ENCODE measurements around the gene F11. TPM values are rescaled to one million over a fixed set of nuclear protein-coding genes. Genes with fewer than 3 reads are reported as not detected.

F11 gene
- total RNA-seq, 2 donors from 2014 or later, result 18.4 to 53.1 TPM

DNA sequence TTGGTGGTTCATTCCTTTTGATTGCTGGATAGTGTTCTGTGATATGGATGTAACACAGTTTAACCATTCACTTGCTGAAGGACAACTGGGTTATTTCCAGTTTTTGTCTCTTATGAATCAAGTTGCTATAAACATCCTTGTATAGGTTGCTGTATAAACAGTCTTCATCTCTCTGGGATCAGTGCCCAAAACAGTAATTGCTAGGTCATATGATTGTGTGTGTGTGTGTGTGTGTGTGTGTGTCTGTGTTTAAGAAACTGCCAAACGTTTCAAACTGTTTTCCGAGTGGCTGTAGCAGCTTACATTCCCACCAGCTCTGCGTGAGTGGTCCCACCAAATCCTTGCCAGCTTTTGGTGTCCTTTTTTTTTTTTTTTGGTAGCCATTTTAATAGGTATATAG, 60.4 kb downstream of the F11 start:
- Histone ChIP-seq H3K27ac (no peak overlapping the region), H3K4me1 (no peaks in the 10 kb centered on the region), H3K4me3 (no peak overlapping the region), H3K27me3 (no peaks in the 10 kb centered on the region), H3K36me3 (replicated peaks in 1 of 2; ENCODE audit: insufficient read depth in 1 of 2, low read depth in 2 of 2) (no peaks in the 10 kb centered on the region), H3K9me3 (no peaks in the 10 kb centered on the region)
- no peak for TF ChIP-seq POLR2A (IDR thresholded peaks at IDR 0.05)
- TF ChIP-seq, protein P1, sequence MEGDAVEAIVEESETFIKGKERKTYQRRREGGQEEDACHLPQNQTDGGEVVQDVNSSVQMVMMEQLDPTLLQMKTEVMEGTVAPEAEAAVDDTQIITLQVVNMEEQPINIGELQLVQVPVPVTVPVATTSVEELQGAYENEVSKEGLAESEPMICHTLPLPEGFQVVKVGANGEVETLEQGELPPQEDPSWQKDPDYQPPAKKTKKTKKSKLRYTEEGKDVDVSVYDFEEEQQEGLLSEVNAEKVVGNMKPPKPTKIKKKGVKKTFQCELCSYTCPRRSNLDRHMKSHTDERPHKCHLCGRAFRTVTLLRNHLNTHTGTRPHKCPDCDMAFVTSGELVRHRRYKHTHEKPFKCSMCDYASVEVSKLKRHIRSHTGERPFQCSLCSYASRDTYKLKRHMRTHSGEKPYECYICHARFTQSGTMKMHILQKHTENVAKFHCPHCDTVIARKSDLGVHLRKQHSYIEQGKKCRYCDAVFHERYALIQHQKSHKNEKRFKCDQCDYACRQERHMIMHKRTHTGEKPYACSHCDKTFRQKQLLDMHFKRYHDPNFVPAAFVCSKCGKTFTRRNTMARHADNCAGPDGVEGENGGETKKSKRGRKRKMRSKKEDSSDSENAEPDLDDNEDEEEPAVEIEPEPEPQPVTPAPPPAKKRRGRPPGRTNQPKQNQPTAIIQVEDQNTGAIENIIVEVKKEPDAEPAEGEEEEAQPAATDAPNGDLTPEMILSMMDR (IDR thresholded peaks at IDR 0.05), result no peak
- DNase-seq (no peak), ATAC-seq (no peak)
- 58 to 62% methylated on average over 3 of the region's 3 CpGs for WGBS, 2 donors
- intact Hi-C loops (cut with DNase I), result no loop called here

DNA sequence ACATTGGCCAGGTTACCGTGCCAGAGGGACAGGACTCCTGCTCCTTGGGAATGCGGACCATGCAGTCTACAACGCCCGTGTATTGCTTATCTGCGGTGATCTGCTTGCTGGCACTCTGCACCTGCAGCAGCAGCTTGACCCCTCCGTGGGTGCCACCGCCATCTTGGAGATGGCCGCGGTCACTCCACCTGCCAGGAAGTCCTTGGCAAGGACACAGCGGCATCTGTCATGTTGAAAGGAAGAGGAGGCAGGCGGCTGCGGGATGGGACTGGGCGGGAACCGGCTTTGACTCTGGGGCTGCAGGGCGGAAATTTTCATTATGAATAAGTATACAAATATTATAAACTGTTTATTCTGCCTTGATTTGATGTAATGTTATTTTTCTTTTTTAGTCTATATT, 63.4 kb downstream of the F11 start:
- DNase-seq, result no peak

DNA sequence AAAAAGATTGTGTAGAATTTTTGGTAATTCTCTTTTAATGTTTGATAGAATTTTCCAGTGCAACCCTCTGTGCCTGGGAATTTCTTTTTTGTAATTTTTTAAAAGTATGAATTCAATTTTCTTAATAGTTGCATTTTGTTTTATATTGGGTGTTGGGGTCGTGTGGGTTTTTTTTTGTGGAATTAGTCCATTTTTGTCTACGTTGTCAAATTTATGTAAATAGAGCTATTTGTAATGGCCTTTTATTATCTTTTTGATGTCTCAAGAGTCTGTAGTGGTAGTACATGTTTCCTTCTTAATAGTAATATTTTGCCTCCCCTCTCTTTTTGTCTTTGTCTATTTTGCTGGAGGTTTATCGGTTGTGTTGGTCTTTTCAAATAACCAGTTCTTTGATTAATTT, 64.4 kb downstream of the F11 start:
- Histone ChIP-seq H3K9me3 (peaks cover 0 to 4% (median 0%) of the 10 kb centered on the region in 3 donors), H3K27me3 (no peaks in the 10 kb centered on the region), H3K36me3 (replicated peaks in 1 of 2; ENCODE audit: insufficient read depth in 1 of 2, low read depth in 2 of 2) (no peaks in the 10 kb centered on the region), H3K4me3 (no peak overlapping the region), H3K4me1 (no peaks in the 10 kb centered on the region), H3K27ac (no peak overlapping the region)
- DNase-seq (no peak), ATAC-seq (no peak)
- WGBS, 2 donors, result 74 to 89% methylated on average over 3 of the region's 3 CpGs
- intact Hi-C loops (cut with DNase I), result no loop called here
- TF ChIP-seq, protein P1 (IDR thresholded peaks at IDR 0.05), result no peak

More for the DNA sequence above, 63.4 kb downstream of the F11 start:
- H3K4me3 ChIP-seq, result no peak overlapping the region
- WGBS, 2 donors, result 94 to 96% methylated on average over 15 of the region's 15 CpGs
- intact Hi-C loops (cut with DNase I), result no loop called here
- no peaks in the 10 kb centered on the region for H3K36me3 ChIP-seq (replicated peaks in 1 of 2; ENCODE audit: insufficient read depth in 1 of 2, low read depth in 2 of 2)
- no peaks in the 10 kb centered on the region for H3K27me3 ChIP-seq
- peaks cover 0 to 4% (median 0%) of the 10 kb centered on the region in 3 donors for H3K9me3 ChIP-seq
- ATAC-seq, result no peak
- no peaks in the 10 kb centered on the region for H3K4me1 ChIP-seq
- no peak overlapping the region for H3K27ac ChIP-seq
- TF ChIP-seq, protein P1 (IDR thresholded peaks at IDR 0.05), result no peak
- no peak for TF ChIP-seq POLR2A (IDR thresholded peaks at IDR 0.05)

DNA sequence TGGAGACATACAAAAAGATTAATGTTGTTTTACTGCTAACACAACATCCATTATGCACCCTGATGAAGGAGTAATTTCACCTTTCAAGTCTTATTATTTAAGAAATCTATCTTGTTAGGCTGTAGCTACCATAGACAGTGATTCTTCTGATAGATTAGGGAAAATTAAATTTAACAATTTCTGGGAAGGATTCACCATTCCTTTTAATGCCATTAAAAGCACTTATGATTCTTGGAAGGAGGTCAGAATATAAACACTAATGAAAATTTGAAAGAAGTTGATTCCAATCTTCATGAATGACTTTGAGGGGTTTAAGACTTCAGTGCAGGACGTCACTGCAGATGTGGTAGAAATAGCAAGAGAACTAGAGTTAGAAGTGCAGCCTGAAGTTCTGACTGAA, 69.8 kb downstream of the F11 start:
- DNase-seq, result no peak
- H3K9me3 ChIP-seq, result peaks cover 0 to 4% (median 0%) of the 10 kb centered on the region in 3 donors
- H3K4me1 ChIP-seq, result no peaks in the 10 kb centered on the region
- intact Hi-C loops (cut with DNase I), result no loop called here
- no peak for ATAC-seq
- no peak overlapping the region for H3K27ac ChIP-seq
- H3K4me3 ChIP-seq, result no peak overlapping the region
- 36 to 59% methylated on average over 1 of the region's 1 CpG for WGBS, 2 donors
- H3K27me3 ChIP-seq, result no peaks in the 10 kb centered on the region
- H3K36me3 ChIP-seq (replicated peaks in 1 of 2; ENCODE audit: insufficient read depth in 1 of 2, low read depth in 2 of 2), result no peaks in the 10 kb centered on the region
- TF ChIP-seq, protein P1 (IDR thresholded peaks at IDR 0.05), result no peak
- TF ChIP-seq POLR2A (IDR thresholded peaks at IDR 0.05), result no peak

Other genes starting within 250 kb of the F11 start
- 1 to 10 TPM; 2.6 to 4.2 TPM for gene TLR3, start 197.0 kb upstream of the F11 start, total RNA-seq
- gene FAM149A, start 161.5 kb upstream of the F11 start, total RNA-seq, result 10 to 100 TPM; 20.8 to 51.4 TPM
- gene CYP4V2, start 74.6 kb upstream of the F11 start, total RNA-seq, result 10 to 100 TPM; 62.8 to 65.3 TPM
- gene KLKB1, start 38.7 kb upstream of the F11 start, total RNA-seq, result 1 to 10 TPM; 2.6 to 3.1 TPM

Measured in body of pancreas (tissue), 4 donors.